ENCODE data around the gene SH3RF3.
"Not testable (repeated sequence)": the region's sequence is repeated elsewhere in the genome, so short reads cannot be mapped to it uniquely, and the experiment has no call there.

The SH3RF3 gene

GRCh38 chr2:109204412-109204811 is 75.4 kb downstream of the SH3RF3 start:
- no peak for DNase-seq

GRCh38 chr2:109205447-109205846 is 76.4 kb downstream of the SH3RF3 start:
- DNase-seq, result no peak

GRCh38 chr2:109206569-109207146 is 77.7 kb downstream of the SH3RF3 start:
- DNase-seq, result no peak

GRCh38 chr2:109207176-109207575 is 78.2 kb downstream of the SH3RF3 start:
- DNase-seq, result no peak

GRCh38 chr2:109208071-109208950 is 79.3 kb downstream of the SH3RF3 start:
- no peak for DNase-seq

GRCh38 chr2:109208951-109209335 is 79.9 kb downstream of the SH3RF3 start:
- DNase-seq, result no peak

- no peak for DNase-seq
These were observed 80.4 kb downstream of the SH3RF3 start for GRCh38 chr2:109209412-109209811.

GRCh38 chr2:109209941-109210340 is 80.9 kb downstream of the SH3RF3 start:
- no peak for DNase-seq

GRCh38 chr2:109210431-109211200 is 81.6 kb downstream of the SH3RF3 start:
- no peak for DNase-seq

GRCh38 chr2:109211315-109211714 is 82.3 kb downstream of the SH3RF3 start:
- no peak for DNase-seq

- no peak for DNase-seq
These were observed 84.0 kb downstream of the SH3RF3 start for GRCh38 chr2:109212836-109213563.

GRCh38 chr2:109213646-109214433 is 84.8 kb downstream of the SH3RF3 start:
- DNase-seq, result peak; percentile 67

- DNase-seq, result no peak
These were observed 85.8 kb downstream of the SH3RF3 start for GRCh38 chr2:109214651-109215371.

GRCh38 chr2:109215866-109216265 is 86.9 kb downstream of the SH3RF3 start:
- no peak for DNase-seq

GRCh38 chr2:109216332-109216731 is 87.3 kb downstream of the SH3RF3 start:
- DNase-seq, result peak; percentile 46

GRCh38 chr2:109217362-109218086 is 88.5 kb downstream of the SH3RF3 start:
- DNase-seq, result no peak

GRCh38 chr2:109218087-109218791 is 89.2 kb downstream of the SH3RF3 start:
- DNase-seq, result no peak

GRCh38 chr2:109218792-109219126 is 89.8 kb downstream of the SH3RF3 start:
- DNase-seq, result no peak

GRCh38 chr2:109220860-109221259 is 91.9 kb downstream of the SH3RF3 start:
- no peak for DNase-seq

- not testable (repeated sequence) for DNase-seq
These were observed 92.3 kb downstream of the SH3RF3 start for GRCh38 chr2:109221316-109221715.

Measured in islet precursor cell (in vitro differentiated cells).